ENCODE measurements around the gene TYW1.
"Not testable (repeated sequence)": the region's sequence is repeated elsewhere in the genome, so short reads cannot be mapped to it uniquely, and the experiment has no call there.

GRCh38 chr7:67134912-67135311 lies 138.3 kb downstream of the TYW1 start:
- TF ChIP-seq POLR2A (IDR thresholded peaks at IDR 0.05; ENCODE audit: low read depth); EP300 (IDR thresholded peaks at IDR 0.05): not testable (repeated sequence)

Measured in esophagus muscularis mucosa (tissue), 2 donors.